Measurements from ENCODE around the gene RPRML. TPM values are rescaled to one million over a fixed set of nuclear protein-coding genes. Genes with fewer than 3 reads are reported as not detected.
A peak's percentile ranks its signal among the peaks of the same experiment; 100 is the strongest.
"Not testable (repeated sequence)": the region's sequence is repeated elsewhere in the genome, so short reads cannot be mapped to it uniquely, and the experiment has no call there.

The RPRML gene
- polyA plus RNA-seq, 2 of the 4 experiments (the other 2 are of a cell fraction): 0.10 TPM

DNA sequence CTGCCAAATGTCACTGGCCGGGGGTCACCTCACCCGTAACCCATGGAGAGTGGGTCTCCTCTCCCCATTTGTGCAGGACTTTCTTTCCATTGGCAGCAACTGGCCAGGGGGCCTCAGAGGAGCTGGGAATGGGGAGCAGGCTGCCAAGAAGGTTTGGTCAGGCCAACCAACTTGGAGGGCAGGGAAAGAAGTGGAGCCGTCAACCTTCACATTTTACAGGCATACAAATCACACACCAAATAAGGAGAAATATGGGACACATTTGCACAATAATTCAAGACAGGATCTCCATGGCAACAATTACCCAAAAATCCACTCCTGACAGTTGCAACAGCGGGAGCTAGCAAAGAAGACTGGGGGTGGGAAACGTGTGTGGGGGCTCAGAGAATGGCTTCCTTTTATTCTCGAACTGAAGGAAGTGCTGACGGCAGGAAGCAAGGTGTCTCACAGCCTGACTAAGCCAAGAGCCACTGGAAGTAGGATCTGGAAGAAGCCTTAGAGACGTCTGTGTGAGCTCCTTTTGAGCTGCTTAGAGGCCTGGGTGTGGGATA is 20.9 kb downstream of the RPRML start:
- ChIA-PET CTCF (interaction anchor here (0.7 to 32.4 kb wide), 4 partner anchors 6 to 43 kb away, joined by 3 to 460 read pairs (median 232); partner anchors contain the start of gene RPRML), POLR2A (no interaction called here)
- peaks cover 15% of the 10 kb centered on the region; the same call in 2 of the 3 replicates for H3K9me3 ChIP-seq
- WGBS (ENCODE audit: missing lambda C conversion rate): 76% methylated on average over 8 of the region's 8 CpGs
- TF ChIP-seq ZNF302 (CRISPR knock-in tag; IDR thresholded peaks at IDR 0.05) (no peak), BHLHE40 (IDR thresholded peaks at IDR 0.05; ENCODE audit: low read depth, low read length) (no peak), HEYL (CRISPR knock-in tag; IDR thresholded peaks at IDR 0.05) (no peak), NFE2L2 (conservative IDR thresholded peaks at IDR 0.05; ENCODE audit: low read length) (no peak), SREBF2 (IDR thresholded peaks at IDR 0.05) (no peak), ZC3H11A (IDR thresholded peaks at IDR 0.05) (no peak), JUN (IDR thresholded peaks at IDR 0.05) (no peak), CHD4 (IDR thresholded peaks at IDR 0.05; ENCODE audit: borderline replicate concordance) (no peak), POLR2A (IDR thresholded peaks at IDR 0.05; ENCODE audit: low read length) (no peak), CBX8 (IDR thresholded peaks at IDR 0.05) (no peak), HDAC2 (IDR thresholded peaks at IDR 0.05) (no peak)
- TF ChIP-seq, protein P1, sequence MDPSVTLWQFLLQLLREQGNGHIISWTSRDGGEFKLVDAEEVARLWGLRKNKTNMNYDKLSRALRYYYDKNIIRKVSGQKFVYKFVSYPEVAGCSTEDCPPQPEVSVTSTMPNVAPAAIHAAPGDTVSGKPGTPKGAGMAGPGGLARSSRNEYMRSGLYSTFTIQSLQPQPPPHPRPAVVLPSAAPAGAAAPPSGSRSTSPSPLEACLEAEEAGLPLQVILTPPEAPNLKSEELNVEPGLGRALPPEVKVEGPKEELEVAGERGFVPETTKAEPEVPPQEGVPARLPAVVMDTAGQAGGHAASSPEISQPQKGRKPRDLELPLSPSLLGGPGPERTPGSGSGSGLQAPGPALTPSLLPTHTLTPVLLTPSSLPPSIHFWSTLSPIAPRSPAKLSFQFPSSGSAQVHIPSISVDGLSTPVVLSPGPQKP (IDR thresholded peaks at IDR 0.05; ENCODE audit: low read depth, low read length): no peak
- TF ChIP-seq, protein P2, sequence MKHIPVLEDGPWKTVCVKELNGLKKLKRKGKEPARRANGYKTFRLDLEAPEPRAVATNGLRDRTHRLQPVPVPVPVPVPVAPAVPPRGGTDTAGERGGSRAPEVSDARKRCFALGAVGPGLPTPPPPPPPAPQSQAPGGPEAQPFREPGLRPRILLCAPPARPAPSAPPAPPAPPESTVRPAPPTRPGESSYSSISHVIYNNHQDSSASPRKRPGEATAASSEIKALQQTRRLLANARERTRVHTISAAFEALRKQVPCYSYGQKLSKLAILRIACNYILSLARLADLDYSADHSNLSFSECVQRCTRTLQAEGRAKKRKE (CRISPR knock-in tag; IDR thresholded peaks at IDR 0.05; ENCODE audit: low read depth): no peak
- TF ChIP-seq, protein P3, sequence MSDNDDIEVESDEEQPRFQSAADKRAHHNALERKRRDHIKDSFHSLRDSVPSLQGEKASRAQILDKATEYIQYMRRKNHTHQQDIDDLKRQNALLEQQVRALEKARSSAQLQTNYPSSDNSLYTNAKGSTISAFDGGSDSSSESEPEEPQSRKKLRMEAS (IDR thresholded peaks at IDR 0.05): no peak
- no peak overlapping the region for H3K27ac ChIP-seq
- DNase-seq (ENCODE audit: low read depth in 1 of 2, low spot score in 1 of 2): no peak
- FAIRE-seq: no peak
- peak in 1 of 2 experiments; percentile 24; a peak in 1 of 6 replicates for ATAC-seq
- H3K4me1 ChIP-seq: 0 out of 3 replicates have a peak, but pooled peaks cover 3% of the 10 kb centered on the region
- H3K4me2 ChIP-seq: no peak overlapping the region
- no peak overlapping the region for H3K4me3 ChIP-seq

DNA sequence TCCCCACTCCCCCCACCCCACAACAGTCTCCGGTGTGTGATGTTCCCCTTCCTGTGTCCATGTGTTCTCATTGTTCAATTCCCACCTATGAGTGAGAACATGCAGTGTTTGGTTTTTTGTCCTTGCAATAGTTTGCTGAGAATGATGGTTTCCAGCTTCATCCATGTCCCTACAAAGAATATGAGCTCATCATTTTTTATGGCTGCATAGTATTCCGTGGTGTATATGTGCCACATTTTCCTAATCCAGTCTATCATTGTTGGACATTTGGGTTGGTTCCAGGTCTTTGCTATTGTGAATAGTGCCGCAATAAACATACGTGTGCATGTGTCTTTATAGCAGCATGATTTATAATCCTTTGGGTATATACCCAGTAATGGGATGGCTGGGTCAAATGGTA is 25.9 kb downstream of the RPRML start:
- CTCF ChIA-PET: interaction anchor here (2.1 to 32.4 kb wide), 3 partner anchors 2 to 47 kb away, joined by 11 to 460 read pairs (median 460); partner anchors contain the start of gene RPRML
- FAIRE-seq; H3K27ac ChIP-seq; H3K4me1 ChIP-seq; H3K4me3 ChIP-seq; H3K9me3 ChIP-seq; POLR2A ChIA-PET; H3K4me2 ChIP-seq; DNase-seq (ENCODE audit: low read depth in 1 of 2, low spot score in 1 of 2); ATAC-seq: not testable (repeated sequence)
- 75% methylated on average over 2 of the region's 4 CpGs for WGBS (ENCODE audit: missing lambda C conversion rate)

DNA sequence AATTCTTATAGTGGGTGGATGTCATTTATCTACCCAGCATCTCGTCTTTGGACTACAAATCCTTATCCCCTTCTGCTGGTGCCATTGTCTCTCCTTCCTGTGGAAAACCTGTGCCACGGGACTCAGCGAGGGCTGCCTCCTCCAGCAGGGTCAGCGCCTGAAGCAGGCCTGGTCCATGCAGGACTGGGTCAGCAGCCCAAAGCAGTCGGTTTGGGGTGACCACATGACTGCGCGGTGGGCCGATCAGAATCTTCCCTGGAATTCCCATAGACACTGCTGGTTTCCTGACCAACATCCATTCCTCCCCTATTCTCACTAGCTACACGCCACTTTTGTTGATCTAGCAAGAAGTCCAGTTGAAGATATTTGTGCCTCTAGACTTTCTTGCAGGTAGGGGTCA is 26.9 kb downstream of the RPRML start:
- POLR2A ChIA-PET: interaction anchor here (0.9 kb wide), 1 partner anchor 11 kb away, joined by 3 read pairs; no protein-coding TSS in a partner anchor

More for the DNA sequence above, 26.9 kb downstream of the RPRML start:
- FAIRE-seq: no peak
- CTCF ChIA-PET: interaction anchor here (0.7 to 32.4 kb wide), 5 partner anchors 0 to 363 kb away, joined by 3 to 460 read pairs (median 11); partner anchors contain the start of gene RPRML
- H3K4me2 ChIP-seq: no peak overlapping the region
- no peaks in the 10 kb centered on the region for H3K9me3 ChIP-seq
- H3K4me1 ChIP-seq: no peaks in the 10 kb centered on the region
- no peak overlapping the region for H3K27ac ChIP-seq
- ATAC-seq: no peak
- DNase-seq (ENCODE audit: low read depth in 1 of 2, low spot score in 1 of 2): no peak
- TF ChIP-seq, protein P4, sequence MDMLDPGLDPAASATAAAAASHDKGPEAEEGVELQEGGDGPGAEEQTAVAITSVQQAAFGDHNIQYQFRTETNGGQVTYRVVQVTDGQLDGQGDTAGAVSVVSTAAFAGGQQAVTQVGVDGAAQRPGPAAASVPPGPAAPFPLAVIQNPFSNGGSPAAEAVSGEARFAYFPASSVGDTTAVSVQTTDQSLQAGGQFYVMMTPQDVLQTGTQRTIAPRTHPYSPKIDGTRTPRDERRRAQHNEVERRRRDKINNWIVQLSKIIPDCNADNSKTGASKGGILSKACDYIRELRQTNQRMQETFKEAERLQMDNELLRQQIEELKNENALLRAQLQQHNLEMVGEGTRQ (IDR thresholded peaks at IDR 0.05): no peak
- TF ChIP-seq ZSCAN20 (CRISPR knock-in tag; IDR thresholded peaks at IDR 0.05): no peak
- no peak for TF ChIP-seq FOSB (CRISPR knock-in tag; IDR thresholded peaks at IDR 0.05)
- TF ChIP-seq, protein P5, sequence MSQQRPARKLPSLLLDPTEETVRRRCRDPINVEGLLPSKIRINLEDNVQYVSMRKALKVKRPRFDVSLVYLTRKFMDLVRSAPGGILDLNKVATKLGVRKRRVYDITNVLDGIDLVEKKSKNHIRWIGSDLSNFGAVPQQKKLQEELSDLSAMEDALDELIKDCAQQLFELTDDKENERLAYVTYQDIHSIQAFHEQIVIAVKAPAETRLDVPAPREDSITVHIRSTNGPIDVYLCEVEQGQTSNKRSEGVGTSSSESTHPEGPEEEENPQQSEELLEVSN (IDR thresholded peaks at IDR 0.05; ENCODE audit: borderline replicate concordance, low read depth): no peak
- no peak overlapping the region for H3K4me3 ChIP-seq
- 89% methylated on average over 9 of the region's 9 CpGs for WGBS (ENCODE audit: missing lambda C conversion rate)

Data from A549 (cell line).